HEK293 (cell line): ENCODE measurements around the gene PNPLA2.

Experiments
- MZF1 ChIP-seq: fragments of 450-650 bp; formaldehyde crosslinking; IDR thresholded peaks from 2 replicates; pipeline ENCODE4 v1.5.1; 2017; ENCODE audit warnings: missing biosample characterization, missing genetic modification characterization, borderline replicate concordance
- YY1 ChIP-seq: fragments of 450-650 bp; formaldehyde crosslinking; IDR thresholded peaks from 2 replicates; pipeline ENCODE4 v1.5.1; 2018; ENCODE audit warnings: missing biosample characterization, missing genetic modification characterization
- TF ChIP-seq, protein P1 (sequence below): fragments of 450-650 bp; formaldehyde crosslinking; IDR thresholded peaks from 2 replicates; pipeline ENCODE4 v1.5.1; 2016; ENCODE audit warnings: missing biosample characterization, missing genetic modification characterization

DNA sequence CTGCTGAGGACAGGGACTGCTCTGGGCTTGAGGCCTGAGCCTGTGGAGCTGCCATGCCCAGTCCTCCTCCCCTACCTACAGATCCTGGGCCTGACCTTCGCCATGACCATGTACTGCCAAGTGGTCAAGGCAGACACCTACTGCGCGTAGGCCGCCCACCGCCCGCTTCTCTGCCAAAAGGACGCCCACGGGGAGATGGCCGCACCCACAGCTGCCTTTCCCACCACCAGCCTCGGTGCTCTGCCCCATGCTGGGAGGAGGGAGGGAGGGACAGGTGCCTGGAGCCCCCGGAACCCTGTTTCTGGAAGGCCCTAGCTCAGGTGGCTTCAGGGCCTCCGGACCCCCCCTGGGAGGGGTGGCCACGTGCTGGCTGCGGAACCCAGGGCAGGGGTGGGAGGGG lies 47.8 kb downstream of the PNPLA2 start:
- TF ChIP-seq YY1 (tag by site-specific recombination): no peak
- no peak for TF ChIP-seq MZF1 (tag by site-specific recombination)
- TF ChIP-seq, protein P1, sequence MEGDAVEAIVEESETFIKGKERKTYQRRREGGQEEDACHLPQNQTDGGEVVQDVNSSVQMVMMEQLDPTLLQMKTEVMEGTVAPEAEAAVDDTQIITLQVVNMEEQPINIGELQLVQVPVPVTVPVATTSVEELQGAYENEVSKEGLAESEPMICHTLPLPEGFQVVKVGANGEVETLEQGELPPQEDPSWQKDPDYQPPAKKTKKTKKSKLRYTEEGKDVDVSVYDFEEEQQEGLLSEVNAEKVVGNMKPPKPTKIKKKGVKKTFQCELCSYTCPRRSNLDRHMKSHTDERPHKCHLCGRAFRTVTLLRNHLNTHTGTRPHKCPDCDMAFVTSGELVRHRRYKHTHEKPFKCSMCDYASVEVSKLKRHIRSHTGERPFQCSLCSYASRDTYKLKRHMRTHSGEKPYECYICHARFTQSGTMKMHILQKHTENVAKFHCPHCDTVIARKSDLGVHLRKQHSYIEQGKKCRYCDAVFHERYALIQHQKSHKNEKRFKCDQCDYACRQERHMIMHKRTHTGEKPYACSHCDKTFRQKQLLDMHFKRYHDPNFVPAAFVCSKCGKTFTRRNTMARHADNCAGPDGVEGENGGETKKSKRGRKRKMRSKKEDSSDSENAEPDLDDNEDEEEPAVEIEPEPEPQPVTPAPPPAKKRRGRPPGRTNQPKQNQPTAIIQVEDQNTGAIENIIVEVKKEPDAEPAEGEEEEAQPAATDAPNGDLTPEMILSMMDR (tag by site-specific recombination): no peak
